Activated CD8-positive, alpha-beta memory T cell treated with anti-CD3 and anti-CD28 coated beads, Interleukin-2, amount 50 U/mL, for 1 hour (primary cell): Measurements from ENCODE around the gene KRT73.
A peak's percentile ranks its signal among the peaks of the same experiment; 100 is the strongest.

Experiments used
- DNase-seq: peaks from one replicate; pipeline ENCODE4 v3.0.0-alpha.2; 2020; ENCODE audit errors: extremely low read depth

KRT73 gene

DNA sequence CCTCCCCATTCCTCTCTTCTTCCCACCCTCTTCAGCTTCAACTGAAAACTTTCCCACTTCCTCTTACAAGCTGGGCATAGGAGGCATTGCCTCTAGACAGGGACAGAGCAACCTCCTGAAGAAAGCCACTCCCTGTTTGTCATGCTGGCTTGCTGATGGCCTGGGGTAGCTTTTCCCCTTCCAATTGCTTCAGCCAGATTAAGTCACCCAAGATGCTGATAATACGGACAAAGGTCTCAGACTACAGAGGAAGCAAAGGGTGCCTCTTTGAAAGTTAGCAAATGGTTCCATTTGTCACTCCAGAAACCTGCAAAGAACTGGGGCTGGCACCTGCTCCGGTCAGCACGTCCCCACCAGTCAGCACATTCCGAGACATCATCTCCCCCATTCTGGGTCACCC is 27.6 kb upstream of the KRT73 start:
- DNase-seq, result no peak

DNA sequence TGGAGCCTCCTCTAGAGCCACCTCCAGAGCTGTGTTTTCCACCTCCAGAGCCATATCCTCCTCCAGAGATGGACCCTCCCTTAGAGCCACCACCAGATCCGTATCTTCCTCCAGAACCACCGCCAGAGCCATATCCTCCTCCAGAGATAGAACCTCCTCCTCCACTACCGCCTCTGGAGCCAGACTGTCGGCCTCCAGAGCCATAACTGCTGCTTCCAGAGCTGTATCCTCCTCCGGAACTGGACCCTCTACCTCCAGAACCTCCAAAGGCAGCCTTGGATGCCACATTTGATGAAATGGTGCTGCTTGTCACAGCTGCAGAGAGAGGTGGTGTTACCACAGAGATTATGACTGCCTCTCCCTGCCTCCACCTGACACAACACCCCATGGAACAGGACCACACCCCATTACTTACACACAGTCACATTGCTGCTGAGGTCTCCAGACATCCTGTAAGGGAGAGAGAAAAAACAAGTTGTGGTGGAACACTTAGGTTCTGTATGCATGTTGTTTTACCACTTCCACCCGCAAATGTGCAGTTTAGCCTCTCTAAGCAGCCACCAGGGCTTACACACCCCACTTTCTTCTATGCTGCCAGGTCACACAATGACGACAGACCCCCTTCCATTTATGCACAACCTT is 26.9 kb upstream of the KRT73 start:
- DNase-seq, result peak; percentile 63

DNA sequence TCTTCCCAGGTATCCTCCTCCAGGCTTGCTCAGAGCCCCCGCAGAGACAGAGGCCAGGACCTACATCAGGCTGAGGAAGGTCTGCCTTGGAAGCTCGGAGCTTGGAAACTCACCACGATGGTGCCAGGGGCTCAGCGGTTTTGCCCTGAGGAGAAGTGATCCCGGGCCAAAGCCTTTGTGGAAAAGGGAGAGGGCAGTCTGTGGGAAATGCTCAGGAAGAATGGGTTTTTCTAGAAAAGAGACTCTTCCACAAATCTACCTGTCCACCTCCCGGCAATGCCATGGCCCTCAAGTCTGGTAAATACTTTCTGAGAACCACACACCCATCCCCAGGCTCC is 25.7 kb upstream of the KRT73 start:
- no peak for DNase-seq

DNA sequence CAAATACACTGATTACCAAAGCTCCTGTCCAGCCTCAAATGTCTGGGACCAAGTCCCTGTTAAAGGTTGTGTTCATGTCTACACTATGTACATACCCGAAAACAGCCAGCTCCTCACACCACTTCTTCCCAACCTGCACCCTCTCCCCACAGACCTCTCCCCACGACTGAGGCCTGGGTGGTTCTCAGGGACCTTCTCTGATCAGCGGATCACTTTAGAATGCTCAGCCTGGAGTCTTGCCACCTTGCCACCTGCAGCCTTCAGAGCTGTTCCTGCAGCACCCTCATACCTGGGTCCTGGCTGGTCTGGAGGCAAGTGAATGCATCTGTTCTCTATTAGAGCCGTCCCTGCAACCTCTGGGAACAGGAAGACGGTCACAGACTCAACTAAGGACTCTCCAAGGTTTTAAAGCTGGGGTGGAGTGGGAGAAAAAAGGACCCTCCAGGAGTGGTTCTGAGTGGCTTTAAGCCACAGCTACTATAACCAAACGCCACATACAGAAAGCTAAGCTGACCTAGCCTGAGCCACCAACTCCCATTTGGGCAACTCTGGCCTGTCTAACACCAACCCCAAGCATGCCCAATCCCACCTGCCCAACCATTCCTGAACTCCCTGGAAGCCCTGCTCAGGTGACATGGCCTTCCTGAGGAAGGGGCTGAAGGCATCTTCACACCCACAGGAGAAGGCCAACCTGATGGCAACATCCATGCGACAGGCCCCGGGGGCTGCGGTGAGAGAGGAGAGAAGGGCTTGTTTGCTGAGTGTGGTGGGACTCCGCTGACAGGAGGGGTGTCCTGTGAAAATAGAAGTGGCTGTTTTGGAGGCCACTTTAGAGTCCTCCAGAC is 25.1 kb upstream of the KRT73 start:
- no peak for DNase-seq

DNA sequence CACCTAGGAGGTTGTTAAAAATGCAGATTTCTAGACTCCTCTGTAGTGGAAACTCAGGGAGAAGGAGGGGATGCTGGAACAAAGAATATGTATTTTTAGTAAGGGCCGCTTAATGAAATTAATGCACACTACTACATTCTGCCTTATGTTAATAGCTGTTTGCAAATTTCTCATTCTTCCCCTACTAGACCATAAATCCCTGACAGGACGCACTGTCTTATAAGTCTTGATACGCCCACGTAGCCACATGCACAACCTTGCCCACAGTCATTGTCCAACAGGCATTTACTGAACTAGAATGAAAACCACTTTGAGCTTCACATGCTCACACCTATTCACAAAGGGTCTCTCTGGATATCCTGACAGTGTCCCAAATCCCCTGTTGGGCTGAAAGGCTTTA is 23.1 kb upstream of the KRT73 start:
- no peak for DNase-seq

DNA sequence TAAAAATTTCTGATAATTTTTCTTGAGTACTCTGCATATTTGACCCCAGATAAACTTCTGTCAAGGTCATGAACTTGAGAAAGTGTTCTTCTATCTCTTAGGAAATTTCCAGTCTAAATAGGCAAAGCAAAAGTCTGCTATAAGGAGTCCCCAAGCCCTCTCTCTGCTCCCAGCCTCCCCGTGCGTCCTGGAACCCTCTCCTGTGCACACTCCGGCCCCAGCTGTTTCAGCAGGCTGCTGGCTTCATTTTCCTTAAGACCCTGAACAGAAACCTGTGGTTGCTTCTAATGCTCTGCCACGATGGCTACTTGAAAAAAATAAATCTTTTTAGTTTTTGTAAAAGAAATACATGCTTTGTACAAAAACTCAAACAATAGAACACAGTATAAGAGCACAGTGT is 18.9 kb upstream of the KRT73 start:
- no peak for DNase-seq

DNA sequence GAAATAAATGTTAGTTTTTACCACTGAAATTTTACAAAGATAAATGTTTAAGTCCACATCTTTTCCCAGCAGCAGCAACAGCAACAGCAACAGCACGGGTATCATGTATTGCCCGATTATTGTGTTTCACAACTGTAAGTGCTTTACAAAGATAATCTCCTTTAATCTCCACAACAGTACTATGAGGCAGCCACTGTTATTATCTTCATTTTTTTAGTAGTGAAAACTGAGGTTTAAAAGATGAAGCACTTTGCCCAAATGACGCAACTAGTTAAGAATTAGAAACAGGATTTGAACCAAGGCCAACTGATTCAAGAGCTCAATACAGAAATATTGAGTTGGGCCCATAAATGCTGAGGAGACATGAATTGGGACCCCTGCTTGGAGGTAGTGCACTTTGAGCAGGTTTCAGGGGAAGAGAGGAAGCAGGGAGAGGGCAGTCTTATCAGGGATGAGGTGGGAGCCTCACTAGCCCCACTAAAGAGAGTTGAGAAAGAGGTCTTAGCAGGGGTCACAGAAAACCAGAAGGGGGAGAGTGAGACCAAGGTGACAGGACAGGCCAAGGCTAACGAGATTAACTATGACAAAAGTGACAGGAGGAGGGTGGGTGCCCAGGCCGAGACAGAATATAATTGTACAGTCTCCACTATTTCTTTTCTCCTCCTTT is 18.4 kb upstream of the KRT73 start:
- no peak for DNase-seq

DNA sequence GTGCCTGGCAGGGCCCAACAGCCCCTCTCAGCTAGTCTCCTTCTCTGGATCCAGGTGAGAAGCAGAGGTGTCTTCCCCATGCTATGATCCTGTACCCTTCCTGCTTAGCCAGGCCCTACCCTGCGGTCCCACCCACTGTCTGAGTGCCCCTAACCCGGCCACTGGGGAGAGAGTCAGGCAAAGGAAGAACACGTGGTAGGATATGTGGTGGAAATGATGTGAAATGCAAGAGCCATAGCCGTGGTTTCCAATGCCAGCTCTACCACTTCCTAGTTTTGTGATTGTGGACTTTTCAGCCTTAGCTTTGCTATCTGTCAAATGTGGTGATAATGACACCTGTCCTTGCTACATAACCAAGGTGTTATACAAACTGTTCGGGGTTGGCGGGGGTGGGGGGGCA is 17.8 kb upstream of the KRT73 start:
- DNase-seq, result no peak

DNA sequence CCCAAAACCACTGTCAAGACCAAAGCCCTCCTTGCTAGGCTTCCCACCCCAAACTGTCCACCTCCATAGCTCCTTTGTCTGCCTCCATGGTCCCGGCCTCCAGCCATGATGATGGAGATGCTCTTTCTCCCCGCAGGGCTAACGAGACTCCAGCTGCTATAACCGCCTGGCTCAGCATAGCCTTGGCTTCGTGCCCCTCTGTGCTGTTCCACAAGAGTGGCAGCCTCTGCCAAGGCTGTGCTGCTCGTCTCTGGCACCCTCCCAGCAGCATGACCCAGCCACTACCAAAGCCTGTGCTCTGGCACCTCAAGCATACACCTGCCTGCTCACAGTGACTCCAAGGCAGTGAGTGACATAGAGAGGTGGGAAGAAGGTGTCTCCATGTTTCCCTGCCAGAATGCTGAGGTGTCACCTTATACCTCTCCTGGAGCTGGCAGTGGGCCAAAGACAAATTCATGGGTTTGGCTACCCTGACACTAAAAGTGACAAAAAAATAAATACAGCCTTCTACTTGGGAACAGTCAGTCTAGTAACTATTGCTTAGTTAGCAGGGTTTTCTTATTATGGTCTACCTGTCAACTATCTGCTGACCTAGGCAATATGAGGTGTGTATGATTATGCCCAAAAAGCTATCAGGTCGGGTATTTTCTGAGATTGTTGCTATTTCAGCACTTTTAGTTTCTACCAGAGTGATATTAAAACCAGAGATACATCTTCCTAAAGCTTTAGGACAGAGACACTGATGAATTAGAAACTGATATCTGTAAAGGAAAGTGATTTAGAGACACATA is 16.1 kb upstream of the KRT73 start:
- DNase-seq, result no peak

DNA sequence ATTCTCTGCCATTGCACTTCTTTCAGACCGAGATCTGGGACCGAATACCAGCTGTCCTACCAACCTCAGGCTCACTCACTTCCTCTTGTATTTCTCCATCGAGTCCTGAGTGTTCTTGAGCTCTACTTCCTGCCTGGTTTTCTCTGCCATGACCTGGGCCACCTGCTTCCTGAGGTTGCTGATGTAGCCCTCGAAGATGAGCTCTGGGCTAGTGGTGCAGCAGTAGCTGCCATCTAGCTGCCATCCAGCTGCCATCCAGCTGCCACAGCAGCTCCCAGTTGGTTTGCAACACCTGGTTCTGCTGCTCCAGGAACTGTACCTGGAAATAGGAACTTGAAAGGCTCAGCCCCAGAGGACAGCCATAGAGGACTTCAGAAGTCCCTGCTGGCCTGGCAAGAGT is 15.0 kb upstream of the KRT73 start:
- DNase-seq, result no peak

DNA sequence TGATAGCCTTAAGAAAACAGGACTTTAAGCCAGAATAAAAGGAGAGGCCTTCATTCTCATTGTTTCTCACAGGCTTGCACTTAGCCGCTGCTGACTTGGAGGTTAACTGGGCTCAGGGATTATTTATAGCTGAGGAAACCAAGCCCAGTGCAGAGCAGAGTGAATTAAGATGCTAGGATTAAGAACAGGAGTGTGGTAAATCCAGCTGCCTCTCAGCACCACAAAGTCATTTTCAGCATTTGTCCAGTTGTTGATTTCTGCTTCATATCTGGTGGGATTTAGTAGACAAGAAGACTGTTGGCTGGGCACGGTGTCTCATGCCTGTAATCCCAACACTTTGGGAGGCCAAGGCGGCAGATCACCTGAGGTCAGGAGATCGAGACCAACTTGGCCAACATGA is 14.3 kb upstream of the KRT73 start:
- no peak for DNase-seq

DNA sequence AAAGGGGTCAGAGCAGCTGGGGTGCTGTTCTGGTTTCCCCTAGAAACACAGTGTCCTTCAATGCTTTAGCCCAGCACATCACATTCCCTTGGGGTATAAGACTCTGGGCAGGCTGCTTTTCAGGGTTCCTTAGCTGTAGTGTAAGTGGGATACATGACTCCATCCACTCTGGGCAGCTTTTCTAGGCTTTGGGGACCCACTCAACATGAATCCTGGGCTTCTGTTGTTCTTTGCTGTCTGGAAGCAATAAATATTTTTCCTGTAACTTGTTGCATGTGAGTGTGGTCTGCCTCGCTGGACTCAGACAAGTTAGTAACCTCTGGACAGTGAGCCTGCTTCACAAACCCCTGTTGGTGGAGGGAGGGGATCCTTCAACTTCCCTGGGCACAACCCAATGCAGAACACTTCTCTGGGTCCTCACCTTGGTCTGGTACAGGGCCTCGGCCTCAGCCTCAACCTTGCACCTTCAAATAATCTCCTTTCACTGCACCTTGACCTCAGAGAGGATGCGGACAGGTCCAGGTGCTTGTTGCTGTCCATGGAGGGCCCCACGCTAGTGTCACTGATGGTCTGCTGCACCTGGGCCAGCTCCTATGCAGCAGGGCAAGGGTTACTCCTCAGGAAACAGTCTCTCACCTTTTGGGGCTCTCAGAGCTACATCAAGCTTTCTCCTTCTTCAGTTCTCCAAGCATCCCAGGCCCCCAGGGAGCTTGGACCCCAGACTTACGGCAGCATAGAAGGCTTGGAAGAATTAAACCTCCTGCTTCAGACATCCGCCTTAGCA is 13.5 kb upstream of the KRT73 start:
- no peak for DNase-seq

DNA sequence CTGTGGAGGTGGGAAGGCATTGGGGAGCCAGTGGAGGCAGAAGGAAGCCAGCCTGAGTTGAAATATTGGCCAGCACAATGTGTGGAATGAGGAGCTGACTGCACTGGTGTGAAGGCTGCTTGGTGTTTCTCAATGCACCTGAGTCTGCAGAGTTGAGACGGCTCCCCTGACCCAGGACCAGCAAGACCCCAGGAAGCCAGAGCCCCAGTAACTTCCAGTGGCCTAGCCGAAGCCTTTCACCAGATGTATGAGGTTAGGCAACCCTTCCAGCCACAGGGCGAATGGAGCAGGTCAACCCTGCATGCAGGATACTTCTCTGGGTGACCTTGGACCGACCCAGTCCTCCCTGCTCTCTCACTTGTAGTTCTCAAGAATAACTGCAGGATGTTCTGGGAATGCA is 12.9 kb upstream of the KRT73 start:
- no peak for DNase-seq

DNA sequence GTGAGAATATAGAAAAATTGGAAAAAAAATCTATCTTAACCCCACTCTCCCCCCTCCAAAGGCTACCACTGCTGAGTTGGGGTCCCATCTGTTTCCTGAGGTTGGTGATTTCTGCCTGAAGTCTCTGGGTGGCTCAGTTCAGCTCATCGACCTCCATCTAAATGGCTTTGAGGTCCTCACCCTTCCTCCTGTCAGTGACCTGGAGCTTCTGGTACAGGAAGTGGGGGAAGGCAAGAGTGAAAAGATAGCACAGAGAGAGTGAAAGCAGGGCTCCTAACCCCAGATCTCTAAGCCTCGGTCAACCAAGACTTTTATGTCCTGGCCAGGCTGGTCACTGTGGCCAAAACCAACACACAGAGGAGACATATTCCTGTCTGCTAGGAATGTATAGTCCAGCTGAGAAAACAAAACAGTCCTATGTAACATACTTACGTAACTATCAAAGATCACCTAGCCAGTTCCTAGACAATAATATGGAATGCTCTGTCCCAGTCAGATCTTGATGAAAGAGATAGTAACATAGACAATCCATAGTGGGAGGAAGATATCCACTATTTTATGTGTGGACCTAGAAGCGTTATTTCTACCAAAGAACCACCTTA is 12.3 kb upstream of the KRT73 start:
- DNase-seq, result no peak

DNA sequence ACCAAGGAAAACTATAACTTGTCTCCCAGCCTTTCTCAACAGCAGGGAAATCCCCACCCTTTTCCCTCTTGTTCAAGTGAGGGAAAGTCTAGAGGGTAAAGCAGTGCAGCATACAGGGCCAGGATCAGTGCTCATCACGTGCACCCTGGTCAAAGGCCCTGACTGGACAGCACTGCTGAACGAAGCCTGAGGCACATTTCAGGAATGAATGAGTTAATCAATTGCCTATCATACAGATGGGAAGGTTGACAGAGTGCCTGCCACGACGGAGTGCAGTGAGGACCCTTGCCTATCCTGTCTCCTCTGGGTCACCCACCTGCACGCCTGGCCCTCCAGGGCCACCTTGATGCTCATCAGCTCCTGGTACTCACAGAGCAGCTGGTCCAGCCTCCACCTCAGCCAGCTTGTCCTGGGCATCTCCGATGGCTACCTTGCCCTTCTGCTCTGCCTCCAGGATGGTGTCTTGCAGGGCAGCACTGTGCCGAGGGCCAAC is 11.7 kb upstream of the KRT73 start:
- no peak for DNase-seq

DNA sequence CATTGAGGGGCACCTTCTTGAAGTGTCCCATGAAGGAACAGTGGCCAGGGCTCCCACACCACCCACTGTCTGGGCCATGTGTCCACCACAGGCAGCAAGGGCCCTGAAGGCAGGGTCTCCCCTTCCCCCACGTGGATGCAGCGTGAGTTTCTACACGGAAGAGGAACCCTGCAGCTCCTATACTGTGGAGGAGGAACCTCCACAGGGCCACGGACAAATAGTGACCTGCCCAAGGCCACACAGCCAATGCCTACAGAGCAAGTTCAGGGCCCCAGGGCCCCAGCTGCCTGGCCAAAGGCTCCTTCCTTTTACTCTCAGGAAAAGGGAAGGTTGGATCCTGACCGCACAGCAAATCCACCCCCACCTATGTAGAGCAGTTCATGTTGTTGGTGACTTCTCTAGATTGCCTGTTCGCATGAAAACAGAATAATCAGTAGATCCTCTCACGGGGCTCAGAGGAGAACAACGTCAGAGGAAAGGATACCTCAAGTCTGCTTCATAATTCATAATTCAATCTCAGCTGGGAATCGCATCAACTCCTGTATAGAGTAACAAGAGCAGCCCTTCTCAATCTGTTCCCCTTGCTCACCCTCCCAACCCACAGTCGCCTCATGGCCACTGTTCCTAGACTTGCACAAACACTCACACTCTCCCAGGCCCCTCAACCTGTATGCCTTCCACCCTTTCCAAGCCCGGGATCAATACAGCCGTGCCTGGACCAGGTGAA is 11.1 kb upstream of the KRT73 start:
- no peak for DNase-seq

DNA sequence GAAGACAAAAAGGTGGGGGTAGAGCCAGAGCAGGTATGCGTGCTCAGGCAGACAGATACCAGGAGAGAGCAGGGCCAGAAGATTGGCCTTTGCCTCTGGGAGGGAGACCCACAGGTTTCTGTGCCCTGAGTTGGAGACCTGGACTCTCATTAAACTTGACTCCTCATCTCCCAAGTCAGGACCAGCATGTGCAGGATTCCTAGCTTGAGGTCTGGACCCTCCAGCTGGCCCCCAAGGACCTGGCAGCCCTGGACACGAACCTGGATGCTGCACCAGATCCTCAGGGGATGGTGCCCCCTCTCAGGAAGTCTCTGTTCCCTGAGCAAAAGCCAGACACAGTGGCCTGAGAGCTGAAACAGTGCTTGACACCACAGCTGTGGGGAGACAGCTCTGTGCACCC is 10.5 kb upstream of the KRT73 start:
- no peak for DNase-seq

DNA sequence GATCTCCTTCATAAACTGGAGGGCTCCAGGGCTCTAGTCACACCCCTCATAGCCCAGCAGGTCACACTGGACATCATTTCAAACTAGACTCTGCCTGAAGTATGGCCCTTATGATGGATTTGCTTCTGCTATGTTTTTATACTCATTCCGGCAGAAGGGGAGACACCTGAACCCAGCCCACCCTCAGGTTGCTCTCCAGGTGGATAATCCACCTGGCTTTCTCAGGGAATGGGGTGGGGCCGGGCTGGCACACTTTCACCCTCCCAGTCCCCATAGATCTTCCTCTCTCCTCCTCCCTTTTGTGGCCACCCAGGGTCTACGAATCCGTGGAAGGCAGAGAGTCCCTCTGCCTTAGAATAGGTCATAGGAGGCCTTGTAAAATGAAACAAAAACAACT is 9.8 kb upstream of the KRT73 start:
- no peak for DNase-seq

DNA sequence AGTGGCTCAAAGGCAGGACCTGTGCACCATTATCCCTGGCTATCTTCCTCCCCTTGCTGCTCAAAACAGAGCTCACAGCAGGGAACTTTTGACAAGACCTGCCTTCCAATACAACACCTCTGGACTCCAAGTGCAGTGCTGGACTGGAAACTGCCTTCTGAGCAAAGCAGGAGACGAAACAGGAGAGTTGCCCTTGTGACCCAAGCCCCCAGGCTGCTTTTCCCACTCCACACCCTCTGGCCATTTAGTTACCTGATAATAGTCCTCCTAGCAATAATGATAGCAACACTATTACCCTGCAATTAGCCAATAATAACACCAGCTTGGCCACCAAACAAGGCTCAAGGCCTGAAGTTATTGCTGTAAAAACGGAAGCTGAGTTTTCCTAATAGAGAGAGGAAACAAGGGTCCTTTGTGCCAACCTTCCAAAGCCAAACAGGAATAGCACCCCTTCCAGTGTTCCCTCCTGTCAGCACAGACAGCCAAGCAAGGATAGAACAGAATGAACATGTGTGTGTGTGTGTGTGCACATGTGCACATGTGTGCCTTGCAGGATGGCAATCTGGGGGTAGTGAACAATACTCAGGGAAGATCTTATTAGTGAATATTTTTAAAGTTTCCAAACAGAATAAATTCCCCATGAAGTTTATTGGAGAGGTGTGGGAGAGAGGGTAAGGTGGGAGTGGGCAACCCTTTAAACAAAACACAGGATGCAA is 9.2 kb upstream of the KRT73 start:
- DNase-seq, result no peak

DNA sequence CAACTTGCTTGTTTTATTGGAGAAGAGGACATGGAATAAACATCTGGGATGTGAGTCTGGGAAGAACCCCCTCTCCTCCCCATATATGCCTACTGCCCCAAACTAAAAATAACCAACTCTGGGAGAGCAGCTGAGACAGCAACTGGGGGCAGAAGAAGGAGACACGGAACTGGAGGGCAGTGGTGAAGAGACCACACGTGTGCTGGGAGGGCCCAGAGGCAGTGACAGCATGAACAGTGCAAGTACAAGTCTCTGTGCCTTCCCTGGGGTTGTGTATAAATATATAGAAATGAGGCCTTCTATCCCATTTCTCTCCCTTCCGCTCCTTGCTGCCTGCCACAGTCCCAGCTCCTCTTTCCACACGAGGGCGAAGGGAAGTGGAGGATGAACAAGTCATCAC is 4.0 kb upstream of the KRT73 start:
- DNase-seq, result no peak
